HCT116 (cell line): ENCODE results near the gene ICA1L. TPM values are rescaled to one million over a fixed set of nuclear protein-coding genes. Genes with fewer than 3 reads are reported as not detected.

ENCODE experiments used
- ATAC-seq: fragments of 200-7000 bp; cut with Tn5 transposase; 2 replicates; pipeline ENCODE4 v1.9.1; 2020; ENCODE audit warnings: mild to moderate bottlenecking, moderate library complexity
- BruUV-seq: library from RNA; stranded (reverse); fragments of 400-500 nt; replicated peaks from 2 replicates; lab custom pipeline; 2021; lab: Mats Ljungman, UMichigan
- CTCF ChIA-PET: fragments of 300-600 bp; sonication (Branson Sonifier 250); formaldehyde crosslinking; loops from one replicate; lab custom pipeline; 2021; ENCODE audit warnings: antibody characterized with exemption; lab: Charles Lee
- POLR2A ChIA-PET: fragments of 300-600, 350-600 bp; sonication (Branson Sonifier 250); formaldehyde crosslinking; loops from one replicate; lab custom pipeline; 2021; ENCODE audit warnings: antibody characterized with exemption; lab: Charles Lee
- RAD21 ChIA-PET, 2 experiments: fragments of 300-600 bp; sonication (Branson Sonifier 250); formaldehyde crosslinking; loops; one replicate each; lab custom pipeline; 2023; ENCODE audit warnings: low total read pairs in 2 of 2; ENCODE audit not compliant: uncharacterized antibody in 2 of 2, unreplicated experiment in 2 of 2, low non-redundant PET in 1 of 2; lab: Charles Lee
- DNase-seq: peaks from one replicate; pipeline ENCODE4 v3.0.0-alpha.2; 2010; ENCODE audit warnings: low read depth, low spot score
- H2AFZ ChIP-seq: fragments of 200-600 bp; shearing (Covaris generic), sonication (generic); 2 replicates; pipeline ENCODE4 v1.6.1; 2017; ENCODE audit warnings: low read depth, mixed run types, mixed read lengths, antibody characterized with exemption, low read length; ENCODE audit not compliant: poor library complexity, severe bottlenecking
- H3K27ac ChIP-seq: 2 replicates; pipeline ENCODE4 v1.5.1; 2012; ENCODE audit warnings: low read depth, low read length
- H3K27me3 ChIP-seq: fragments of 200-600 bp; sonication (generic); 2 replicates; pipeline ENCODE4 v1.6.1; 2016; ENCODE audit warnings: mixed run types, low read length, mixed read lengths; ENCODE audit not compliant: insufficient read depth
- H3K36me3 ChIP-seq, 2 experiments: fragments of 200-500 bp in 1 of 2; fragments of 200-600 bp in 1 of 2; sonication (Bioruptor generic) in 1 of 2; sonication (generic) in 1 of 2; 2 replicates each; pipeline versions ENCODE4 v1.5.1 to v1.6.1; 2014 to 2016; ENCODE audit warnings: low read length in 2 of 2, inconsistent platforms in 1 of 2, mixed read lengths in 1 of 2, mixed run types in 1 of 2; ENCODE audit not compliant: insufficient read depth in 2 of 2, control insufficient read depth in 1 of 2
- H3K4me1 ChIP-seq, 2 experiments: fragments of 200-600 bp in 1 of 2; sonication (generic) in 1 of 2; 2 replicates each; pipeline versions ENCODE4 v1.5.1 to v1.6.1; 2012 to 2017; ENCODE audit warnings: low read length in 2 of 2, inconsistent platforms in 1 of 2, mild to moderate bottlenecking in 1 of 2, mixed read lengths in 1 of 2, mixed run types in 1 of 2, moderate library complexity in 1 of 2; ENCODE audit not compliant: insufficient read depth in 2 of 2, control insufficient read depth in 1 of 2
- H3K4me2 ChIP-seq: fragments of 200-600 bp; sonication (generic); 2 replicates; pipeline ENCODE4 v1.6.1; 2017; ENCODE audit warnings: mixed run types, low read length, mixed read lengths
- H3K4me3 ChIP-seq, 2 experiments: fragments of 200-600 bp in 1 of 2; sonication (generic) in 1 of 2; replicated peaks in 1 of 2; 2 replicates each; pipeline ENCODE4 v1.5.1; 2011 to 2016; ENCODE audit warnings: low read length in 2 of 2, control low read depth in 1 of 2, low read depth in 1 of 2, mild to moderate bottlenecking in 1 of 2, mixed read lengths in 1 of 2, mixed run types in 1 of 2
- H3K79me2 ChIP-seq: fragments of 200-600 bp; sonication (generic); 2 replicates; pipeline ENCODE4 v1.6.1; 2017; ENCODE audit warnings: mild to moderate bottlenecking, mixed run types, low read length, moderate library complexity, mixed read lengths; ENCODE audit not compliant: insufficient read depth
- H3K9ac ChIP-seq: fragments of 200-600 bp; sonication (generic); 2 replicates; pipeline ENCODE4 v1.6.1; 2016; ENCODE audit warnings: low read length, mixed read lengths
- H3K9me2 ChIP-seq: fragments of 200-600 bp; sonication (generic), shearing (Covaris generic); 2 replicates; pipeline ENCODE4 v1.6.1; 2017; ENCODE audit warnings: mixed run types, mild to moderate bottlenecking, moderate library complexity; ENCODE audit not compliant: insufficient read depth
- H3K9me3 ChIP-seq, 2 experiments: fragments of 200-500 bp in 1 of 2; fragments of 200-600 bp in 1 of 2; sonication (Bioruptor generic) in 1 of 2; sonication (generic) in 1 of 2; 2 replicates each; pipeline ENCODE4 v1.6.1; 2014 to 2017; ENCODE audit warnings: low read length in 2 of 2, mixed read lengths in 2 of 2, inconsistent platforms in 1 of 2, low read depth in 1 of 2, mild to moderate bottlenecking in 1 of 2, mixed run types in 1 of 2, moderate library complexity in 1 of 2; ENCODE audit not compliant: control insufficient read depth in 1 of 2, insufficient read depth in 1 of 2
- H4K20me1 ChIP-seq: fragments of 200-600 bp; sonication (generic), shearing (Covaris generic); 2 replicates; pipeline ENCODE4 v1.6.1; 2017; ENCODE audit warnings: mixed run types, mild to moderate bottlenecking, moderate library complexity; ENCODE audit not compliant: insufficient read depth
- ATF3 ChIP-seq: IDR thresholded peaks from 2 replicates; pipeline ENCODE4 v1.6.1; 2012
- CBX3 ChIP-seq: IDR thresholded peaks from 2 replicates; pipeline ENCODE4 v1.6.1; 2012; ENCODE audit warnings: low read depth
- CEBPB ChIP-seq: IDR thresholded peaks from 2 replicates; pipeline ENCODE4 v1.6.1; 2012; ENCODE audit warnings: low read depth
- EGR1 ChIP-seq: IDR thresholded peaks from 2 replicates; pipeline ENCODE4 v1.6.1; 2012; ENCODE audit warnings: low read depth
- ELF1 ChIP-seq: IDR thresholded peaks from 2 replicates; pipeline ENCODE4 v1.6.1; 2012; ENCODE audit warnings: low read depth, borderline replicate concordance
- EZH2 ChIP-seq: fragments of 200-600 bp; sonication (generic); IDR thresholded peaks from 2 replicates; pipeline ENCODE4 v1.6.1; 2017; ENCODE audit warnings: antibody characterized with exemption, mixed run types
- EZH2phosphoT487 ChIP-seq: fragments of 200-600 bp; IDR thresholded peaks from 2 replicates; pipeline ENCODE4 v1.6.1; 2018; ENCODE audit warnings: antibody characterized with exemption, borderline replicate concordance
- FOSL1 ChIP-seq: IDR thresholded peaks from 2 replicates; pipeline ENCODE4 v1.6.1; 2012; ENCODE audit warnings: low read depth
- JUND ChIP-seq: IDR thresholded peaks from 2 replicates; pipeline ENCODE4 v1.6.1; 2012
- MAX ChIP-seq: IDR thresholded peaks from 2 replicates; pipeline ENCODE4 v1.6.1; 2012
- POLR2AphosphoS5 ChIP-seq: IDR thresholded peaks from 2 replicates; pipeline ENCODE4 v1.6.1; 2011; ENCODE audit warnings: mild to moderate bottlenecking, low read depth, low read length, moderate library complexity
- RAD21 ChIP-seq: IDR thresholded peaks from 2 replicates; pipeline ENCODE4 v1.6.1; 2012; ENCODE audit warnings: low read depth, mild to moderate bottlenecking
- SIN3A ChIP-seq: IDR thresholded peaks from 2 replicates; pipeline ENCODE4 v1.6.1; 2012; ENCODE audit warnings: low read depth
- SP1 ChIP-seq: IDR thresholded peaks from 2 replicates; pipeline ENCODE4 v1.6.1; 2012; ENCODE audit warnings: low read depth
- TCF7L2 ChIP-seq: IDR thresholded peaks from 2 replicates; pipeline ENCODE4 v1.7.0; 2011; ENCODE audit warnings: borderline replicate concordance, inconsistent platforms; ENCODE audit not compliant: insufficient read depth, insufficient read length; ENCODE audit errors: extremely low read depth
- YY1 ChIP-seq: IDR thresholded peaks from 2 replicates; pipeline ENCODE4 v1.6.1; 2011; ENCODE audit warnings: low read length, low read depth, moderate library complexity, mild to moderate bottlenecking; ENCODE audit not compliant: insufficient replicate concordance; ENCODE audit errors: extremely low read depth
- ZNF274 ChIP-seq: fragments of 200-500 bp; sonication (Bioruptor generic); IDR thresholded peaks from 2 replicates; pipeline ENCODE4 v1.6.1; 2014; ENCODE audit warnings: mild to moderate bottlenecking, low read depth, low read length, inconsistent platforms
- intact Hi-C: fragments of 100-400 bp; cut with micrococcal nuclease; formaldehyde crosslinking; loops from 2 replicates; pipeline ENCODE4 v1.10.0; 2022
- total RNA-seq: library from RNA; stranded (reverse); gene quantifications from one replicate; pipeline ENCODE4 v1.2.1, GENCODE V29; 2021; ENCODE audit not compliant: unreplicated experiment

The ICA1L gene
- total RNA-seq, 1 experiment from 2014 or later = 2.5 TPM

GRCh38 chr2:202909394-202910192, 38.0 kb upstream of the ICA1L start:
- Histone ChIP-seq H3K27me3 (no peaks in the 10 kb centered on the region), H3K4me3 (peak overlapping the region; percentile 90 to 94; a peak in 3 of 4 replicates), H3K27ac (no peak overlapping the region), H3K4me1 (peaks cover 0 to 10% of the 10 kb centered on the region in 2 experiments; a peak in 2 of 4 replicates), H3K79me2 (peaks cover 71% of the 10 kb centered on the region), H3K9me2 (no peaks in the 10 kb centered on the region), H3K9me3 (no peaks in the 10 kb centered on the region; a peak in 1 of 4 replicates), H3K4me2 (peak overlapping the region; percentile 83), H3K9ac (no peak overlapping the region), H2AFZ (no peak overlapping the region), H4K20me1 (no peaks in the 10 kb centered on the region), H3K36me3 (peaks cover 5 to 18% of the 10 kb centered on the region in 2 experiments)
- ATAC-seq (no peak), DNase-seq (no peak)
- TF ChIP-seq CEBPB = no peak
- TF ChIP-seq YY1 = no peak
- no peak for TF ChIP-seq SIN3A
- no peak for TF ChIP-seq POLR2AphosphoS5
- TF ChIP-seq SP1 = no peak
- no peak for TF ChIP-seq TCF7L2
- TF ChIP-seq EZH2phosphoT487 = no peak
- no peak for TF ChIP-seq ATF3
- no peak for TF ChIP-seq CBX3
- TF ChIP-seq EZH2 = no peak
- no peak for TF ChIP-seq JUND
- no peak for TF ChIP-seq ELF1
- no peak for TF ChIP-seq EGR1
- TF ChIP-seq FOSL1 = no peak
- no peak for TF ChIP-seq ZNF274
- no peak for TF ChIP-seq RAD21
- TF ChIP-seq MAX = no peak
- CTCF ChIA-PET = no interaction called here
- BruUV-seq = no TSS peak
- intact Hi-C loops = loop anchor here (2.0 kb wide), 1 partner anchor 329 kb away; the partner anchor contains the start of gene CYP20A1
- RAD21 ChIA-PET = no interaction called here
- POLR2A ChIA-PET = no interaction called here
